ENCODE data around the gene MED9. TPM values are rescaled to one million over a fixed set of nuclear protein-coding genes. Genes with fewer than 3 reads are reported as not detected.

MED9 gene
- total RNA-seq, 1 donor from 2014 or later = 18.9 TPM

DNA sequence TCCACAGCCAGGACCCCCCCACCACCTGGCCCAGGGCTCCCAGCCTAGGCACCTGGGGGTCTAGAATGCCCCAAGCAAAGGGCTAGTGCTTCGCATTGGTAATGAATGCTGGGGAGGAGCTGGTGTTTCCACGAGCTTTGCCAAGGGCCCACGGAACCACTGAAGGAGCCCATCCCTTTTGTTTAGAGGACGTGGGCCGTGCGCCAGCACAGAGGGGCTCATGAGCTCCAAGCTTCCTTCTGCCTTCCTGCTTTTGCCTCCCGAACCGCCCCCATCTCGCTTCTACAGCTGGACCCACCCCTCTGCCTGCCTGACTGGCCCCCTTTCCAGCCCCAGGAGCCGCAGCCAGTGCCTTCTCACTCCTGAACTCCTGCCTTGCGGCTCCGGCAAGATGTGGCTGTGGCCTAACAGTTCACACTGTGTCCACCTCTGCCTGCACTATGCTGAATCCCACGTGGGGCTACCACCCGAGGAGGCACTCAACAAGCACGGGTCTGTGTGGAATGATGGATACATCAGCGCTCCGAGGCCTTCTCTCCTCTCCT is 51.2 kb downstream of the MED9 start:
- Histone ChIP-seq H3K36me3 (no peaks in the 10 kb centered on the region), H3K4me1 (peaks cover 8% of the 10 kb centered on the region), H3K4me3 (no peak overlapping the region), H3K9me3 (no peaks in the 10 kb centered on the region), H3K27me3 (no peaks in the 10 kb centered on the region), H3K27ac (no peak overlapping the region)
- intact Hi-C loops (cut with DNase I) = no loop called here
- TF ChIP-seq, protein P1, sequence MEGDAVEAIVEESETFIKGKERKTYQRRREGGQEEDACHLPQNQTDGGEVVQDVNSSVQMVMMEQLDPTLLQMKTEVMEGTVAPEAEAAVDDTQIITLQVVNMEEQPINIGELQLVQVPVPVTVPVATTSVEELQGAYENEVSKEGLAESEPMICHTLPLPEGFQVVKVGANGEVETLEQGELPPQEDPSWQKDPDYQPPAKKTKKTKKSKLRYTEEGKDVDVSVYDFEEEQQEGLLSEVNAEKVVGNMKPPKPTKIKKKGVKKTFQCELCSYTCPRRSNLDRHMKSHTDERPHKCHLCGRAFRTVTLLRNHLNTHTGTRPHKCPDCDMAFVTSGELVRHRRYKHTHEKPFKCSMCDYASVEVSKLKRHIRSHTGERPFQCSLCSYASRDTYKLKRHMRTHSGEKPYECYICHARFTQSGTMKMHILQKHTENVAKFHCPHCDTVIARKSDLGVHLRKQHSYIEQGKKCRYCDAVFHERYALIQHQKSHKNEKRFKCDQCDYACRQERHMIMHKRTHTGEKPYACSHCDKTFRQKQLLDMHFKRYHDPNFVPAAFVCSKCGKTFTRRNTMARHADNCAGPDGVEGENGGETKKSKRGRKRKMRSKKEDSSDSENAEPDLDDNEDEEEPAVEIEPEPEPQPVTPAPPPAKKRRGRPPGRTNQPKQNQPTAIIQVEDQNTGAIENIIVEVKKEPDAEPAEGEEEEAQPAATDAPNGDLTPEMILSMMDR (IDR thresholded peaks at IDR 0.05) = no peak
- TF ChIP-seq POLR2A (IDR thresholded peaks at IDR 0.05) (no peak), POLR2AphosphoS5 (IDR thresholded peaks at IDR 0.05; ENCODE audit: insufficient read depth in 1 of 2, low read depth in 1 of 2) (no peak)
- no peak for DNase-seq (ENCODE audit: extremely low spot score in 2 of 2)

DNA sequence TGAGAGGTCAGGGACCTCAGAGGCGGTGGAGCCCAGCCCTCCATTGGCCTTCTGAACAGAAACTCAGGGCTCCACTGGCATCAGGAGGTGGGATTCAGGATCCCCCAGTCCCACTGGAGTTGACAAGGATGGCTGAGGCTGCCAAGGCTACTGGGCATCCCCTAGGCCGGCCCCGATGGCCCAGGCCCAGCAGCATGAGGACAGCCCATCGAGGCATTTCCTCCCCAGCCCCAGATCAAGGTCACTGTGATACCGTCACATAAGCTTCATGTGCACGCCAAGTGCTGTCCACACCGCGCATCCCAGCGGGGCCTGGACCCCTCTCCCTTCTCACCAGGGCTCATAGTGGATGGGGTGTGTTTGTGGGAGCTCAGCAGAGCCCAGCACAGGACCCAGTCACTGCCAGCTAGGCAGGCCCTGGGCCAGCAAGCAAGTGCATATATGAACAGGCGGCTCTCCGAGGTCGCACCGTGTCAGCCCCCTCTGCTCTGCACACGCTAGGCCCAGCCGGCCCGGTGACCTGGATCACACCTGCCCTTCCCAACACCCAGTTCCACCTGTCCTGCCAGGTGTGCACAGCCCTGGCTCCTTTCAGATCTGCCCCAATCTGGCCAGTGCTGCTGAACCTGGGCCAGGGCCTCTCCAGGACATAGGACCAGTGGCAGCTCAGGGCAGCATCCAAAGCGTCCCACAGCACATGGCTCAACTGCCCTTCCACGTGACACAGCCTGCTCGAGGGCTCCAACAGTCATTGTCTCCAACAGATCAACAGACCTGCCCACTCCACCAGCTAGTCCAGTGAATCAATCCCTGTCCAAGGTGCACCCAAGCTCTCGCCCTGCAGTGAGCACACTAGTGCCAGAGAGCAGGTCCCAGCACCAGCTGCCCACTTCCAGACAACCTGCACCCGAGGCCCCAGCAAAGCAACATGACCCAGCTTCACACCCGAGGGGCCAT is 52.2 kb downstream of the MED9 start:
- no peaks in the 10 kb centered on the region for H3K36me3 ChIP-seq
- H3K27ac ChIP-seq = no peak overlapping the region
- H3K9me3 ChIP-seq = no peaks in the 10 kb centered on the region
- peaks cover 8% of the 10 kb centered on the region for H3K4me1 ChIP-seq
- DNase-seq (ENCODE audit: extremely low spot score in 2 of 2) = no peak
- TF ChIP-seq, protein P1 (IDR thresholded peaks at IDR 0.05) = no peak
- TF ChIP-seq POLR2A (IDR thresholded peaks at IDR 0.05) = no peak
- no peak for TF ChIP-seq POLR2AphosphoS5 (IDR thresholded peaks at IDR 0.05; ENCODE audit: insufficient read depth in 1 of 2, low read depth in 1 of 2)
- no peaks in the 10 kb centered on the region for H3K27me3 ChIP-seq
- H3K4me3 ChIP-seq = no peak overlapping the region
- intact Hi-C loops (cut with DNase I) = no loop called here

DNA sequence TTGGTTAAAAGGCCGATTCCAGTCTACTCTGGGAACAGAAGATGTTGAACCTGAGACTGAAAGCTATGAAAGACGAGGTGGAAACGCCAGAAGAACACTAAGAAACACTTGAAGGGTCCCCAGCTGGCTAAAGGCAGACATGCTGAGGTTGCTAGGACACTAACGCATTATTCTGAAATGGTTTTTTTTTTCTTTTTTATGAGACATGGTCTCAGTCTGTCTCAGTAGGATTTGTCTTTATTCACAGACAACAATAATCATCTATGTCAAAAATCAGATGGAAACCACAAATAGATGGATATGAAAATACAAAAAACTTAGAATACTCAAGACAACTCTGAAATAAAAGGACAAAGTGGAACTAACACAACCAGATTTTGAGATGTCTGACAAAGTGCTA is 54.4 kb downstream of the MED9 start:
- Histone ChIP-seq H3K9me3 (no peaks in the 10 kb centered on the region), H3K27me3 (no peaks in the 10 kb centered on the region), H3K4me3 (no peak overlapping the region), H3K27ac (no peak overlapping the region), H3K4me1 (peaks cover 4% of the 10 kb centered on the region), H3K36me3 (no peaks in the 10 kb centered on the region)
- intact Hi-C loops (cut with DNase I) = no loop called here
- TF ChIP-seq, protein P1 (IDR thresholded peaks at IDR 0.05) = no peak
- no peak for TF ChIP-seq POLR2A (IDR thresholded peaks at IDR 0.05)
- no peak for TF ChIP-seq POLR2AphosphoS5 (IDR thresholded peaks at IDR 0.05; ENCODE audit: insufficient read depth in 1 of 2, low read depth in 1 of 2)
- DNase-seq (ENCODE audit: extremely low spot score in 2 of 2) = no peak

DNA sequence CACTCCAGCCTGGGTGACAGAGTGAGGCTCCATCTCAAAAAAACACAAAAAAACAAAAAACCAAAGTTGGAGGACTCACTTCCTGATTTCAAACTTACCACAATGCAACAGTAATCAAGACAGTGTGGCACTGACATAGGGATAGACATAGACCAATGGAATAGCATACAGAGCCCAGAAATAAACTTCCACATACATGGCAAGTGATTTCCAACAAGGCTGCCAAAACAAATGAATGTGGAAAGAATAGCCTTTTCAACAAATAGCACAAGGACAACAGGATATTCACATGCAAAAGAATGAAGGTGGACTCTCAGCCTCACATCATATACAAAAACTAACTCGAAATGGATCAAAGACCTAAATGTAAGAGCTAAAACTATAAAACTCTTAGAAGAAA is 56.2 kb downstream of the MED9 start:
- intact Hi-C loops (cut with DNase I) = no loop called here
- no peak overlapping the region for H3K27ac ChIP-seq
- no peaks in the 10 kb centered on the region for H3K4me1 ChIP-seq
- TF ChIP-seq POLR2A (IDR thresholded peaks at IDR 0.05) (no peak), POLR2AphosphoS5 (IDR thresholded peaks at IDR 0.05; ENCODE audit: insufficient read depth in 1 of 2, low read depth in 1 of 2) (no peak)
- no peak overlapping the region for H3K4me3 ChIP-seq
- H3K27me3 ChIP-seq = no peaks in the 10 kb centered on the region
- H3K9me3 ChIP-seq = no peaks in the 10 kb centered on the region
- no peak for DNase-seq (ENCODE audit: extremely low spot score in 2 of 2)
- no peaks in the 10 kb centered on the region for H3K36me3 ChIP-seq

DNA sequence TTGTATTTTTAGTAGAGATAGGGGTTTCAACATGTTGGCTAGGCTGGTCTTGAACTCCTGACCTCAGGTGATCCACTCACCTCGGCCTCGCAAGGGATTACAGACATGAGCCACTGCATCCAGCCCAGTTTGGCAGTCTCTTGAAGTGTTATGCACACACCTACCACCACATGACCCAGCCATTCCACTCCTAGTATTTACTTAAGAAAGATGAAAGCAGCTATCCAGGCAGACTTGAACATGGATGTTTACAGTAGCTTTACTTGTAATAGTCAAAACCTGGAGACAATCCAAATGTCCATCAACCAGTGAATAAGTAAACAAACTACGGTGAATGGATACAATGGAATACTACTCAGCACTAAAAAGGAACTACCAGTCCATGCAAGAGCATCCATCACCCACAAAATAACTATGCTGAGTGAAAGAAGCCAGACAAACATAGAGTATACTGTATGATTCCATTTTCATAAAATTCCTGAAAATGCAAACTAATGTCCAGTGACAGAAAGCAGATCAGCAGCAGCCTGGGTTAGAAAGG is 57.2 kb downstream of the MED9 start:
- no peaks in the 10 kb centered on the region for H3K9me3 ChIP-seq
- no peak overlapping the region for H3K27ac ChIP-seq
- TF ChIP-seq POLR2A (IDR thresholded peaks at IDR 0.05) = no peak
- TF ChIP-seq, protein P1 (IDR thresholded peaks at IDR 0.05) = no peak
- TF ChIP-seq POLR2AphosphoS5 (IDR thresholded peaks at IDR 0.05; ENCODE audit: insufficient read depth in 1 of 2, low read depth in 1 of 2) = no peak
- no peaks in the 10 kb centered on the region for H3K27me3 ChIP-seq
- H3K4me1 ChIP-seq = no peaks in the 10 kb centered on the region
- intact Hi-C loops (cut with DNase I) = no loop called here
- no peak for DNase-seq (ENCODE audit: extremely low spot score in 2 of 2)
- no peaks in the 10 kb centered on the region for H3K36me3 ChIP-seq
- H3K4me3 ChIP-seq = no peak overlapping the region

Data from vagina (tissue), 2 donors.